ENCODE data around the gene PLCXD1.
"Not testable (repeated sequence)": the region's sequence is repeated elsewhere in the genome, so short reads cannot be mapped to it uniquely, and the experiment has no call there.

DNA sequence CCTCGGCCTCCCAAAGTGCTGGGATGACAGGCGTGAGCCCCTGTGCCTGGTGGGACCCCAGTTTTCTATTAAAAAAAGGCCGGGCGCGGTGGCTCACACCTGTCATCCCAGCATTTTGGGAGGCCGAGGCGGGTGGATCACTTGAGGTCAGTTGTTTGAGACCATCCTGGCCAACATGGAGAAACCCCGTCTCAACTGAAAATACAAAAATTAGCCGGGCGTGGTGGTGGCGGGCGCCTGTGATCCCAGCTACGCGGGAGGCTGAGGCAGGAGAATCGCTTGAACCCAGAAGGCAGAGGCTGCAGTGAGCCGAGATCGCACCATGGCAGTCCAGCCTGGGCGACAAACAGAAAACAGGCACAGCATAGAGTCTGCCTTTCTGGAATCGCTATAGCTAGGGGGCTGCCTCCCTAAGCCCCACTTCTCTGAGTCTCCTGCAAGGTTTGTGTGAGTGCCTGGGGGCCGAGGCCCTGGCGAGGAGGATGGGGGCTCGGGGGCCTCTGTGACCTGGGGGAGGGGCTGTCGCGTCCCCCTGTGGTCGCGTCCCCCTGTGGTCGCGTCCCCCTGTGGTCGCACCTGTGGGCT, 49.1 kb downstream of the PLCXD1 start:
- TF ChIP-seq, protein P1, sequence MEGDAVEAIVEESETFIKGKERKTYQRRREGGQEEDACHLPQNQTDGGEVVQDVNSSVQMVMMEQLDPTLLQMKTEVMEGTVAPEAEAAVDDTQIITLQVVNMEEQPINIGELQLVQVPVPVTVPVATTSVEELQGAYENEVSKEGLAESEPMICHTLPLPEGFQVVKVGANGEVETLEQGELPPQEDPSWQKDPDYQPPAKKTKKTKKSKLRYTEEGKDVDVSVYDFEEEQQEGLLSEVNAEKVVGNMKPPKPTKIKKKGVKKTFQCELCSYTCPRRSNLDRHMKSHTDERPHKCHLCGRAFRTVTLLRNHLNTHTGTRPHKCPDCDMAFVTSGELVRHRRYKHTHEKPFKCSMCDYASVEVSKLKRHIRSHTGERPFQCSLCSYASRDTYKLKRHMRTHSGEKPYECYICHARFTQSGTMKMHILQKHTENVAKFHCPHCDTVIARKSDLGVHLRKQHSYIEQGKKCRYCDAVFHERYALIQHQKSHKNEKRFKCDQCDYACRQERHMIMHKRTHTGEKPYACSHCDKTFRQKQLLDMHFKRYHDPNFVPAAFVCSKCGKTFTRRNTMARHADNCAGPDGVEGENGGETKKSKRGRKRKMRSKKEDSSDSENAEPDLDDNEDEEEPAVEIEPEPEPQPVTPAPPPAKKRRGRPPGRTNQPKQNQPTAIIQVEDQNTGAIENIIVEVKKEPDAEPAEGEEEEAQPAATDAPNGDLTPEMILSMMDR (IDR thresholded peaks at IDR 0.05), result not testable (repeated sequence)
- TF ChIP-seq EZH2, EZH2phosphoT487 (IDR thresholded peaks at IDR 0.05): not testable (repeated sequence)

All from neural progenitor cell (in vitro differentiated cells).